IMR-90 (cell line): ENCODE measurements around the gene OR10A3. TPM values are rescaled to one million over a fixed set of nuclear protein-coding genes. Genes with fewer than 3 reads are reported as not detected.

Experiments used
- ATAC-seq: fragments of 200-7000 bp; cut with Tn5 transposase; 2 replicates; pipeline ENCODE4 v1.9.1; 2020; ENCODE audit warnings: low read depth, mild to moderate bottlenecking, moderate library complexity
- BruUV-seq: library from RNA; stranded (reverse); fragments of 400-500 nt; replicated peaks from 2 replicates; lab custom pipeline; 2021; lab: Mats Ljungman, UMichigan
- CTCF ChIA-PET: fragments of 300-600 bp; formaldehyde crosslinking; extraction: SDS; loops from one replicate; lab custom pipeline; 2021; ENCODE audit warnings: antibody characterized with exemption; lab: Yijun Ruan, JAX
- POLR2A ChIA-PET: fragments of 300-600 bp; sonication (Branson Sonifier 250); formaldehyde crosslinking; loops from one replicate; lab custom pipeline; 2022; ENCODE audit warnings: antibody characterized with exemption; ENCODE audit not compliant: unreplicated experiment; lab: Charles Lee
- DNase-seq: peaks from one replicate; pipeline ENCODE4 v3.0.0; 2013
- H2AFZ ChIP-seq: replicated peaks from 2 replicates; pipeline ENCODE3; 2013; ENCODE audit warnings: low read length, mild to moderate bottlenecking; ENCODE audit not compliant: poor library complexity
- H2AK5ac ChIP-seq: 2 replicates; pipeline ENCODE4 v1.6.1; 2013; ENCODE audit warnings: low read depth, low read length, inconsistent platforms
- H2AK9ac ChIP-seq: replicated peaks from 2 replicates; pipeline ENCODE3; 2013; ENCODE audit warnings: mild to moderate bottlenecking, low read depth, low read length, moderate library complexity; ENCODE audit not compliant: poor library complexity
- H2BK120ac ChIP-seq: 2 replicates; pipeline ENCODE4 v1.6.1; 2013; ENCODE audit warnings: low read depth, low read length, inconsistent platforms
- H2BK15ac ChIP-seq: 3 replicates; pipeline ENCODE4 v1.6.1; 2013; ENCODE audit warnings: low read depth, low read length, inconsistent platforms
- H2BK20ac ChIP-seq: 2 replicates; pipeline ENCODE4 v1.6.1; 2013; ENCODE audit warnings: low read depth, mild to moderate bottlenecking, inconsistent platforms, low read length, moderate library complexity
- H2BK5ac ChIP-seq: 2 replicates; pipeline ENCODE4 v1.6.1; 2013; ENCODE audit warnings: mild to moderate bottlenecking, low read depth, low read length, inconsistent platforms; ENCODE audit not compliant: poor library complexity, severe bottlenecking
- H3K14ac ChIP-seq: replicated peaks from 2 replicates; pipeline ENCODE4 v1.6.1; 2013; ENCODE audit warnings: low read depth, low read length, inconsistent platforms
- H3K18ac ChIP-seq: 2 replicates; pipeline ENCODE4 v1.6.1; 2013; ENCODE audit warnings: low read depth, low read length, control low read depth
- H3K23ac ChIP-seq: 2 replicates; pipeline ENCODE4 v1.6.1; 2013; ENCODE audit warnings: low read depth, low read length, inconsistent platforms
- H3K27ac ChIP-seq: 2 replicates; pipeline ENCODE4 v1.5.1; 2013; ENCODE audit warnings: mild to moderate bottlenecking, control low read depth, low read length; ENCODE audit not compliant: insufficient read depth
- H3K27me3 ChIP-seq: 2 replicates; pipeline ENCODE4 v1.6.1; 2013; ENCODE audit warnings: low read length; ENCODE audit not compliant: control insufficient read depth, insufficient read depth
- H3K36me3 ChIP-seq: 2 replicates; pipeline ENCODE4 v1.6.1; 2013; ENCODE audit warnings: low read length, mixed read lengths; ENCODE audit not compliant: control insufficient read depth, insufficient read depth
- H3K4ac ChIP-seq: 2 replicates; pipeline ENCODE4 v1.6.1; 2013; ENCODE audit warnings: low read depth, low read length, inconsistent platforms
- H3K4me1 ChIP-seq: 2 replicates; pipeline ENCODE4 v1.6.1; 2013; ENCODE audit warnings: low read length, mixed read lengths; ENCODE audit not compliant: control insufficient read depth, insufficient read depth
- H3K4me2 ChIP-seq: 2 replicates; pipeline ENCODE4 v1.6.1; 2013; ENCODE audit warnings: low read depth, mild to moderate bottlenecking, control low read depth, low read length, moderate library complexity
- H3K4me3 ChIP-seq: 2 replicates; pipeline ENCODE4 v1.5.1; 2013; ENCODE audit warnings: low read depth, mild to moderate bottlenecking, control low read depth, low read length, moderate library complexity; ENCODE audit not compliant: insufficient read depth
- H3K56ac ChIP-seq: 2 replicates; pipeline ENCODE4 v1.6.1; 2013; ENCODE audit warnings: low read length, inconsistent platforms; ENCODE audit not compliant: insufficient read depth; ENCODE audit errors: extremely low read depth
- H3K79me1 ChIP-seq, 2 experiments: 2 replicates each; pipeline ENCODE4 v1.6.1; 2013; ENCODE audit warnings: low read length in 2 of 2, inconsistent platforms in 1 of 2, low read depth in 1 of 2
- H3K9ac ChIP-seq: 2 replicates; pipeline ENCODE4 v1.6.1; 2013; ENCODE audit warnings: low read depth, low read length, control low read depth
- H3K9me1 ChIP-seq: 2 replicates; pipeline ENCODE4 v1.6.1; 2013; ENCODE audit warnings: low read length, inconsistent platforms; ENCODE audit not compliant: insufficient read depth
- H3K9me3 ChIP-seq: 2 replicates; pipeline ENCODE4 v1.6.1; 2013; ENCODE audit warnings: low read length; ENCODE audit not compliant: control insufficient read depth, insufficient read depth
- H4K20me1 ChIP-seq: 2 replicates; pipeline ENCODE4 v1.6.1; 2013; ENCODE audit warnings: low read length, inconsistent platforms; ENCODE audit not compliant: insufficient read depth
- H4K5ac ChIP-seq: 2 replicates; pipeline ENCODE4 v1.6.1; 2013; ENCODE audit warnings: mild to moderate bottlenecking, low read depth, low read length, control low read depth
- H4K8ac ChIP-seq, 2 experiments: 2 replicates each; pipeline ENCODE4 v1.6.1; 2013; ENCODE audit warnings: low read depth in 2 of 2, low read length in 2 of 2, control low read depth in 1 of 2, inconsistent platforms in 1 of 2
- H4K91ac ChIP-seq: 2 replicates; pipeline ENCODE4 v1.6.1; 2013; ENCODE audit warnings: low read depth, low read length, inconsistent platforms; ENCODE audit not compliant: insufficient read depth
- MAFK ChIP-seq: IDR thresholded peaks from 2 replicates; pipeline ENCODE4 v1.6.1; 2012; ENCODE audit warnings: low read depth, low read length, improper control_type of control experiment
- WGBS, 2 experiments: methylation state at CpG; one replicate each; pipeline versions ENCODE4 v1.1.5 to v1.1.7; 2013; ENCODE audit warnings: missing lambda C conversion rate in 2 of 2; ENCODE audit not compliant: insufficient read length in 1 of 2; ENCODE audit errors: extremely low coverage in 2 of 2; 5-methylcytosine and 5-hydroxymethylcytosine counted together
- dilution Hi-C: fragments of 300-500 bp; cut with HindIII; formaldehyde crosslinking; loops from one replicate; pipeline ENCODE4 v1.14.3; 2018; ENCODE audit warnings: low sequenced_read_pairs; ENCODE audit not compliant: unreplicated experiment
- in situ Hi-C: fragments of 300-500 bp; cut with MboI; formaldehyde crosslinking; loops from 3 replicates; pipeline ENCODE4 v1.14.3; 2019; ENCODE audit warnings: low sequenced_read_pairs, inconsistent platforms, mixed read lengths
- intact Hi-C: fragments of 100-400 bp; cut with micrococcal nuclease; formaldehyde crosslinking; loops from 2 replicates; pipeline ENCODE4 v1.10.0; 2022
- polyA plus RNA-seq, 3 experiments: library from polyadenylated mRNA; depleted of rRNA; stranded (reverse); fragments of >200 nt; gene quantifications; 2 replicates each; pipeline ENCODE4 v1.2.3, GENCODE V29; 2012; ENCODE audit warnings: low replicate concordance in 1 of 3
- total RNA-seq: library from RNA; depleted of rRNA; stranded (reverse); fragments of >200 nt; gene quantifications from 2 replicates; pipeline ENCODE4 v1.2.3, GENCODE V29; 2012

The OR10A3 gene
- total and polyA plus RNA-seq, 2 of the 4 experiments (the other 2 are of a cell fraction), result 0.03 TPM; not detected in 1

- no TSS peak for BruUV-seq
- H2BK20ac ChIP-seq, result peak overlapping the region; percentile 77
- H3K27ac ChIP-seq, result no peak overlapping the region
- no peak overlapping the region for H2AFZ ChIP-seq
- no peaks in the 10 kb centered on the region for H4K20me1 ChIP-seq
- H3K4me1 ChIP-seq, result peaks cover 9% of the 10 kb centered on the region
- in situ Hi-C loops (no loop called here), intact Hi-C loops (no loop called here), dilution Hi-C loops (no loop called here)
- POLR2A ChIA-PET, result interaction anchor here (2.7 kb wide), 1 partner anchor 80 kb away, joined by 9 read pairs; the partner anchor contains the start of gene EIF3F
- peak overlapping the region; percentile 38; the same call in 1 of the 2 replicates for H2AK5ac ChIP-seq
- peaks cover 0 to 3% of the 10 kb centered on the region in 2 experiments; a peak in 1 of 4 replicates for H3K79me1 ChIP-seq
- DNase-seq (no peak), ATAC-seq (no peak)
- H3K14ac ChIP-seq, result peak overlapping the region; percentile 34
- CTCF ChIA-PET, result interaction anchor here (5.4 kb wide), 1 partner anchor 79 kb away, joined by 79 read pairs; the partner anchor contains the start of gene EIF3F
- peaks cover 5% of the 10 kb centered on the region; the same call in 1 of the 2 replicates for H3K9me1 ChIP-seq
- peak overlapping the region; percentile 31; the same call in 1 of the 2 replicates for H3K23ac ChIP-seq
- H3K9me3 ChIP-seq, result no peaks in the 10 kb centered on the region
- no peak overlapping the region for H2AK9ac ChIP-seq
- TF ChIP-seq MAFK, result no peak
- peak overlapping the region; percentile 78 for H2BK5ac ChIP-seq
- H3K4me2 ChIP-seq, result no peak overlapping the region
- H3K18ac ChIP-seq, result peak overlapping the region; percentile 51; the same call in 1 of the 2 replicates
- H3K9ac ChIP-seq, result no peak overlapping the region
- no peaks in the 10 kb centered on the region for H3K36me3 ChIP-seq
- peak overlapping the region; percentile 66 for H4K91ac ChIP-seq
- peak overlapping the region; percentile 26; the same call in 1 of the 2 replicates for H4K5ac ChIP-seq
- H4K8ac ChIP-seq, result peak overlapping the region in 1 of 2 experiments; percentile 85; a peak in 2 of 4 replicates
- WGBS, 2 experiments, result no CpG with 5 or more reads among the region's 3 CpGs
- H3K27me3 ChIP-seq, result no peaks in the 10 kb centered on the region
- H2BK120ac ChIP-seq, result peak overlapping the region; percentile 64
- no peak overlapping the region for H3K56ac ChIP-seq
- peak overlapping the region; percentile 79 for H3K4ac ChIP-seq
- no peak overlapping the region for H3K4me3 ChIP-seq
- H2BK15ac ChIP-seq, result peak overlapping the region; percentile 45; the same call in 1 of the 3 replicates
These were observed 34.4 kb downstream of the OR10A3 start for GRCh38 chr11:7907121-7907520.
